PC-3 (cell line): Measurements from ENCODE around the gene MAD1L1.
"Not testable (repeated sequence)": the region's sequence is repeated elsewhere in the genome, so short reads cannot be mapped to it uniquely, and the experiment has no call there.

Experiments used
- CTCF ChIP-seq: fragments of 300-600 bp; sonication (generic); conservative IDR thresholded peaks from 2 replicates; pipeline ENCODE4 v1.5.1; 2017; ENCODE audit warnings: antibody characterized with exemption, low read depth, mild to moderate bottlenecking, low read length
- EZH2 ChIP-seq: fragments of 300-600 bp; sonication (generic); IDR thresholded peaks from one replicate; pipeline ENCODE4 v1.6.1; 2017; ENCODE audit warnings: antibody characterized with exemption, mild to moderate bottlenecking, low read length; ENCODE audit not compliant: unreplicated experiment
- EZH2phosphoT487 ChIP-seq: fragments of 300-600 bp; sonication (generic); IDR thresholded peaks from 2 replicates; pipeline ENCODE4 v1.6.1; 2018; ENCODE audit warnings: mild to moderate bottlenecking, antibody characterized with exemption, low read length, borderline replicate concordance

GRCh38 chr7:1838911-1839531 is 393.7 kb downstream of the MAD1L1 start:
- not testable (repeated sequence) for TF ChIP-seq CTCF, EZH2, EZH2phosphoT487
